H1 (cell line): Measurements from ENCODE around the gene IL13RA1. TPM values are rescaled to one million over a fixed set of nuclear protein-coding genes. Genes with fewer than 3 reads are reported as not detected.

ENCODE experiments used
- CTCF ChIA-PET: fragments of 300-600 bp; sonication (Branson Sonifier 250); formaldehyde crosslinking; loops from one replicate; lab custom pipeline; 2021; ENCODE audit not compliant: partially characterized antibody; lab: Charles Lee
- POLR2A ChIA-PET: fragments of 300-600 bp; sonication (Branson Sonifier 250); formaldehyde crosslinking; loops from one replicate; lab custom pipeline; 2021; ENCODE audit warnings: inconsistent platforms; ENCODE audit not compliant: partially characterized antibody; lab: Charles Lee
- DNase-seq, 2 experiments: peaks; one replicate each; pipeline versions ENCODE4 v3.0.0 to v3.0.0-alpha.2; 2010 to 2022; ENCODE audit warnings: low spot score in 2 of 2, low read depth in 1 of 2, mixed read lengths in 1 of 2
- FAIRE-seq: peaks from 2 replicates; lab custom pipeline; 2011; peaks lifted over from hg19 to GRCh38; lab: Jason Lieb, UNC
- H2AFZ ChIP-seq: 2 replicates; pipeline ENCODE4 v1.8.1; 2012; ENCODE audit warnings: low read length, inconsistent platforms
- H2AK5ac ChIP-seq: 2 replicates; pipeline ENCODE4 v1.6.1; 2013; ENCODE audit warnings: low read depth, low read length
- H2BK120ac ChIP-seq: replicated peaks from 2 replicates; pipeline ENCODE3; 2013; ENCODE audit warnings: low read depth, low read length, inconsistent platforms
- H2BK12ac ChIP-seq: 2 replicates; pipeline ENCODE4 v1.6.1; 2013; ENCODE audit warnings: low read depth, low read length
- H2BK15ac ChIP-seq: 2 replicates; pipeline ENCODE4 v1.6.1; 2013; ENCODE audit warnings: low read length
- H2BK20ac ChIP-seq: 2 replicates; pipeline ENCODE4 v1.6.1; 2013; ENCODE audit warnings: low read length
- H2BK5ac ChIP-seq: 2 replicates; pipeline ENCODE4 v1.6.1; 2013; ENCODE audit warnings: low read depth, low read length
- H3K14ac ChIP-seq: 2 replicates; pipeline ENCODE4 v1.6.1; 2013; ENCODE audit warnings: inconsistent platforms; ENCODE audit not compliant: insufficient read length
- H3K18ac ChIP-seq: 2 replicates; pipeline ENCODE4 v1.6.1; 2013; ENCODE audit warnings: low read length; ENCODE audit errors: extremely low read depth
- H3K23ac ChIP-seq: 2 replicates; pipeline ENCODE4 v1.6.1; 2013; ENCODE audit warnings: inconsistent platforms; ENCODE audit not compliant: insufficient read length
- H3K23me2 ChIP-seq: 2 replicates; pipeline ENCODE4 v1.6.1; 2013; ENCODE audit warnings: low read depth, low read length
- H3K27ac ChIP-seq: 2 replicates; pipeline ENCODE4 v1.6.1; 2011; ENCODE audit warnings: low read depth, low read length, inconsistent platforms
- H3K27me3 ChIP-seq, 4 experiments: replicated peaks in 1 of 4; 1 replicate in 1 of 4; 2 replicates in 3 of 4; pipeline versions ENCODE4 v1.6.1 to v1.8.1; 2011 to 2013; ENCODE audit warnings: low read length in 3 of 4, mild to moderate bottlenecking in 3 of 4, inconsistent platforms in 2 of 4, mixed read lengths in 2 of 4, moderate library complexity in 1 of 4; ENCODE audit not compliant: control insufficient read depth in 3 of 4, insufficient read depth in 3 of 4; ENCODE audit errors: extremely low read depth in 1 of 4
- H3K36me3 ChIP-seq, 4 experiments: 2 replicates each; pipeline versions ENCODE4 v1.6.1 to v1.8.1; 2011 to 2013; ENCODE audit warnings: mild to moderate bottlenecking in 4 of 4, low read length in 3 of 4, moderate library complexity in 2 of 4, control low read depth in 1 of 4, inconsistent platforms in 1 of 4; ENCODE audit not compliant: insufficient read depth in 4 of 4, control insufficient read depth in 2 of 4
- H3K4ac ChIP-seq: replicated peaks from 2 replicates; pipeline ENCODE3; 2013; ENCODE audit warnings: low read length, low read depth, mixed read lengths, inconsistent platforms; ENCODE audit not compliant: insufficient read length
- H3K4me1 ChIP-seq, 4 experiments: replicated peaks in 1 of 4; 1 replicate in 1 of 4; 2 replicates in 3 of 4; pipeline versions ENCODE4 v1.6.1 to v1.8.1; 2011 to 2013; ENCODE audit warnings: low read length in 3 of 4, inconsistent platforms in 2 of 4, mixed read lengths in 1 of 4; ENCODE audit not compliant: insufficient read depth in 4 of 4, control insufficient read depth in 3 of 4
- H3K4me2 ChIP-seq, 2 experiments: 2 replicates each; pipeline versions ENCODE4 v1.6.1 to v1.8.1; 2011 to 2013; ENCODE audit warnings: low read depth in 2 of 2, low read length in 2 of 2, control low read depth in 1 of 2, inconsistent platforms in 1 of 2, mild to moderate bottlenecking in 1 of 2; ENCODE audit not compliant: insufficient read depth in 1 of 2
- H3K4me3 ChIP-seq, 4 experiments: fragments of 200-600, 300-600 bp in 1 of 4; sonication (generic), shearing (Covaris generic), sonication (Bioruptor Twin) in 1 of 4; 2 replicates each; pipeline versions ENCODE4 v1.5.1 to v1.8.1; 2011 to 2016; ENCODE audit warnings: low read length in 4 of 4, low read depth in 3 of 4, control low read depth in 2 of 4, inconsistent platforms in 2 of 4, mild to moderate bottlenecking in 2 of 4, mixed read lengths in 1 of 4, moderate library complexity in 1 of 4; ENCODE audit not compliant: insufficient read depth in 2 of 4; ENCODE audit errors: extremely low read depth in 1 of 4
- H3K56ac ChIP-seq: replicated peaks from 2 replicates; pipeline ENCODE3; 2013; ENCODE audit warnings: low read depth, mild to moderate bottlenecking, mixed read lengths, low read length, inconsistent platforms; ENCODE audit not compliant: insufficient read length
- H3K79me1 ChIP-seq: 2 replicates; pipeline ENCODE4 v1.6.1; 2013; ENCODE audit warnings: low read depth, low read length, control low read depth
- H3K79me2 ChIP-seq, 2 experiments: 2 replicates each; pipeline versions ENCODE4 v1.6.1 to v1.8.1; 2012 to 2013; ENCODE audit warnings: low read length in 2 of 2, mild to moderate bottlenecking in 2 of 2, inconsistent platforms in 1 of 2; ENCODE audit not compliant: insufficient read depth in 2 of 2, control insufficient read depth in 1 of 2
- H3K9ac ChIP-seq, 4 experiments: replicated peaks in 1 of 4; 1 replicate in 1 of 4; 2 replicates in 3 of 4; pipeline versions ENCODE4 v1.6.1 to v1.8.1; 2011 to 2013; ENCODE audit warnings: low read depth in 3 of 4, low read length in 3 of 4, control low read depth in 2 of 4, mild to moderate bottlenecking in 2 of 4, moderate library complexity in 2 of 4, inconsistent platforms in 1 of 4; ENCODE audit errors: extremely low read depth in 1 of 4
- H3K9me3 ChIP-seq, 2 experiments: 2 replicates each; pipeline versions ENCODE4 v1.6.1 to v1.8.1; 2012 to 2013; ENCODE audit warnings: mild to moderate bottlenecking in 2 of 2, moderate library complexity in 2 of 2, control low read depth in 1 of 2, inconsistent platforms in 1 of 2, low read depth in 1 of 2, low read length in 1 of 2, mixed read lengths in 1 of 2; ENCODE audit not compliant: insufficient read depth in 2 of 2
- H4K20me1 ChIP-seq, 2 experiments: replicated peaks in 1 of 2; 2 replicates each; pipeline versions ENCODE3 to v1.8.1; 2011 to 2013; ENCODE audit warnings: inconsistent platforms in 2 of 2, low read length in 2 of 2, mild to moderate bottlenecking in 1 of 2; ENCODE audit not compliant: insufficient read depth in 2 of 2, control insufficient read depth in 1 of 2
- H4K5ac ChIP-seq: 2 replicates; pipeline ENCODE4 v1.6.1; 2013; ENCODE audit warnings: low read length, low read depth, mixed read lengths, inconsistent platforms; ENCODE audit not compliant: insufficient read length
- H4K8ac ChIP-seq: 2 replicates; pipeline ENCODE4 v1.8.0; 2013; ENCODE audit warnings: mild to moderate bottlenecking, moderate library complexity, low read length, inconsistent platforms; ENCODE audit not compliant: insufficient read depth; ENCODE audit errors: extremely low read depth
- H4K91ac ChIP-seq: replicated peaks from 2 replicates; pipeline ENCODE3; 2013; ENCODE audit warnings: low read length, mixed read lengths, inconsistent platforms; ENCODE audit not compliant: insufficient read length
- CEBPB ChIP-seq: IDR thresholded peaks from 2 replicates; pipeline ENCODE4 v1.6.1; 2012; ENCODE audit warnings: low read depth, low read length
- EGR1 ChIP-seq: IDR thresholded peaks from 2 replicates; pipeline ENCODE4 v1.6.1; 2011; ENCODE audit warnings: low read depth, low read length, borderline replicate concordance
- HDAC6 ChIP-seq: IDR thresholded peaks from one replicate; pipeline ENCODE4 v1.7.1; 2012; ENCODE audit warnings: low read depth, mild to moderate bottlenecking, inconsistent platforms, low read length, moderate library complexity
- RBBP5 ChIP-seq: IDR thresholded peaks from 2 replicates; pipeline ENCODE4 v1.7.1; 2012; ENCODE audit warnings: low read depth, mild to moderate bottlenecking, inconsistent platforms, low read length, moderate library complexity, borderline replicate concordance
- SAP30 ChIP-seq: fragments of 300-600 bp; sonication (generic); IDR thresholded peaks from 2 replicates; pipeline ENCODE4 v1.7.1; 2012; ENCODE audit warnings: low read length, moderate library complexity, mild to moderate bottlenecking, inconsistent platforms; ENCODE audit not compliant: insufficient read depth, insufficient replicate concordance
- SUZ12 ChIP-seq: fragments of 200-600 bp; sonication (generic); IDR thresholded peaks from 2 replicates; pipeline ENCODE4 v1.6.1; 2012; ENCODE audit warnings: mild to moderate bottlenecking, inconsistent platforms, low read length, moderate library complexity, mixed read lengths
- TAF7 ChIP-seq: optimal IDR thresholded peaks from 2 replicates; pipeline ENCODE3; 2011; ENCODE audit warnings: low read depth, mild to moderate bottlenecking, inconsistent platforms, low read length, moderate library complexity, borderline replicate concordance
- WGBS, 2 experiments: shearing (Covaris generic) in 1 of 2; methylation state at CpG; one replicate each; pipeline versions ENCODE4 v1.1.6 to v1.1.7; 2013 to 2015; ENCODE audit warnings: low lambda C conversion rate in 2 of 2, mixed read lengths in 2 of 2, inconsistent platforms in 1 of 2, low coverage in 1 of 2, missing lambda C conversion rate in 1 of 2; ENCODE audit not compliant: insufficient replicate concordance in 2 of 2, insufficient coverage in 1 of 2, insufficient read length in 1 of 2; ENCODE audit errors: extremely low coverage in 1 of 2, missing lambda C conversion rate in 1 of 2; 5-methylcytosine and 5-hydroxymethylcytosine counted together
- polyA plus RNA-seq, 7 experiments: library from polyadenylated mRNA; depleted of rRNA in 3 of 7; stranded (reverse) in 5 of 7; unstranded in 2 of 7; fragments of >200 nt in 5 of 7; fragments of 200-250 nt in 2 of 7; gene quantifications; 1 replicate in 5 of 7; 2 replicates in 1 of 7; 4 replicates in 1 of 7; pipeline versions ENCODE4 v1.2.1 to v1.2.3, GENCODE V29; 2011 to 2013; ENCODE audit warnings: missing spikeins in 2 of 7, mixed read lengths in 2 of 7
- total RNA-seq: library from RNA; stranded (reverse); fragmentation: NEBNext Ultra II Directional; extraction: Animal tissue kit (Norgen Biotek cat#: 25700); gene quantifications from 2 replicates; pipeline ENCODE4 v1.2.1, GENCODE V29; 2021
- TF ChIP-seq, protein P1 (sequence below): IDR thresholded peaks from 2 replicates; pipeline ENCODE4 v1.6.1; 2012; ENCODE audit warnings: low read length, inconsistent platforms

IL13RA1 gene
- total and polyA plus RNA-seq, 2 of the 8 experiments (the other 6 are each of a cell fraction or from before 2014, with no cell fraction given), result 3.3 to 9.4 TPM

DNA sequence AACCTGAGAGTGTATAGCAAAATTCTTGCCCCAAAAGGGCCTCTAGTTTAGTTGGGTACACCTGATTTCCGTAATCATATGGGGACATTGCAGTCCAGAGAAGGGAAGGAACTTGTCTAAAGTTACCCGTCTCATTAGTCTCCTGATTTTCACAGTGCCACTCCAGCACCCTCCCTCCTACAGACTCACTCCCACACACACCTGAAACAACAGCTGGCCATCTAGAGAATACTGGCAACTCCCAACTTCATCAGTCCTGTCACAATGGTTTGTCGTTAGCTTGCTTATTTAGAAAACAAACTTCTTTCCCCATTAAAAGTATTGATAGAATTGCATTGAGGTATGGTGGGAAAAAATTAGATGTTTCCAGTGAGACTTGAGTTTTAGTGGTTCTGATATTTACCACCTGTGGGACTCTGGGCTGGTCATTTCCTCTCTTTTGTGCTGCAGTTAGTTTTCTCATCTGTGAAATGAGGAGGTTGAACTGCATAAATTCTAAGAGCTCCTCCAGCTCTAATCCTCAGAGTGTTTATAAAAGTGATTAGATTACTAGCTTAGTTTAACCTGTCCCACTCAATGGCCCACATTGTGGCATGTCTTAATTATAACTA lies 1.7 kb downstream of the IL13RA1 start:
- no peak overlapping the region for H2BK120ac ChIP-seq
- no peak overlapping the region for H3K4ac ChIP-seq
- no peak overlapping the region for H2AK5ac ChIP-seq
- 63% methylated on average over 3 of the region's 3 CpGs; no CpG with 5 or more reads in 1 of the 2 experiments for WGBS, 2 experiments
- H3K4me1 ChIP-seq, result peaks cover 2 to 9% (median 3%) of the 10 kb centered on the region in 4 experiments; a peak in 4 of 7 replicates
- no peak for TF ChIP-seq TAF7
- no peak for TF ChIP-seq SAP30
- TF ChIP-seq, protein P1, sequence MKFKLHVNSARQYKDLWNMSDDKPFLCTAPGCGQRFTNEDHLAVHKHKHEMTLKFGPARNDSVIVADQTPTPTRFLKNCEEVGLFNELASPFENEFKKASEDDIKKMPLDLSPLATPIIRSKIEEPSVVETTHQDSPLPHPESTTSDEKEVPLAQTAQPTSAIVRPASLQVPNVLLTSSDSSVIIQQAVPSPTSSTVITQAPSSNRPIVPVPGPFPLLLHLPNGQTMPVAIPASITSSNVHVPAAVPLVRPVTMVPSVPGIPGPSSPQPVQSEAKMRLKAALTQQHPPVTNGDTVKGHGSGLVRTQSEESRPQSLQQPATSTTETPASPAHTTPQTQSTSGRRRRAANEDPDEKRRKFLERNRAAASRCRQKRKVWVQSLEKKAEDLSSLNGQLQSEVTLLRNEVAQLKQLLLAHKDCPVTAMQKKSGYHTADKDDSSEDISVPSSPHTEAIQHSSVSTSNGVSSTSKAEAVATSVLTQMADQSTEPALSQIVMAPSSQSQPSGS, result no peak
- no peak for TF ChIP-seq HDAC6
- TF ChIP-seq CEBPB, result no peak
- TF ChIP-seq SUZ12, result no peak
- no peak for TF ChIP-seq RBBP5
- no peak for TF ChIP-seq EGR1
- TF ChIP-seq, all 59 proteins: peak for 0
- Histone ChIP-seq H3K36me3 (no peaks in the 10 kb centered on the region), H3K27me3 (peaks cover 0 to 16% (median 8%) of the 10 kb centered on the region in 4 experiments; a peak in 5 of 7 replicates), H4K8ac (no peak overlapping the region), H3K18ac (no peak overlapping the region), H2BK20ac (no peak overlapping the region), H3K9ac (no peak overlapping the region), H3K23me2 (peaks cover 4% of the 10 kb centered on the region; the same call in 1 of the 2 replicates), H2BK12ac (no peak overlapping the region), H4K5ac (no peak overlapping the region), H4K91ac (no peak overlapping the region), H3K79me2 (no peaks in the 10 kb centered on the region), H3K79me1 (no peaks in the 10 kb centered on the region), H3K27ac (no peak overlapping the region), H3K14ac (no peak overlapping the region), H3K56ac (no peak overlapping the region), H3K4me3 (no peak overlapping the region), H2BK5ac (no peak overlapping the region), H2BK15ac (no peak overlapping the region), H3K23ac (no peak overlapping the region), H3K4me2 (no peak overlapping the region; a peak in 1 of 4 replicates), H2AFZ (no peak overlapping the region), H4K20me1 (no peaks in the 10 kb centered on the region), H3K9me3 (no peaks in the 10 kb centered on the region)
- FAIRE-seq (no peak), DNase-seq (no peak)
- ChIA-PET CTCF (interaction anchor here (0.7 to 1.4 kb wide), 2 partner anchors 67 to 263 kb away, joined by 3 to 4 read pairs; no protein-coding TSS in a partner anchor), POLR2A (no interaction called here)
